SH-SY5Y (cell line): ENCODE measurements around the gene NUDT8.

Experiments used
- GATA2 ChIP-seq: IDR thresholded peaks from 2 replicates; pipeline ENCODE4 v1.6.1; 2011; ENCODE audit warnings: mild to moderate bottlenecking, low read depth, low read length
- GATA3 ChIP-seq: IDR thresholded peaks from 2 replicates; pipeline ENCODE4 v1.6.1; 2011; ENCODE audit warnings: low read depth, mild to moderate bottlenecking, low read length, moderate library complexity

NUDT8 gene

GRCh38 chr11:67628710-67629385 lies 889 bp downstream of the NUDT8 start:
- TF ChIP-seq GATA2 (no peak), GATA3 (no peak)

- TF ChIP-seq GATA2 (no peak), GATA3 (no peak)
Measured at GRCh38 chr11:67627812-67628624, 1.7 kb downstream of the NUDT8 start.

GRCh38 chr11:67627441-67627811 lies 2.3 kb downstream of the NUDT8 start:
- TF ChIP-seq GATA2, result no peak
- no peak for TF ChIP-seq GATA3

GRCh38 chr11:67626970-67627369 lies 2.8 kb downstream of the NUDT8 start:
- no peak for TF ChIP-seq GATA3
- TF ChIP-seq GATA2, result no peak

GRCh38 chr11:67617243-67617953 lies 12.3 kb downstream of the NUDT8 start:
- TF ChIP-seq GATA3 (no peak), GATA2 (no peak)

GRCh38 chr11:67616431-67617242 lies 13.1 kb downstream of the NUDT8 start:
- TF ChIP-seq GATA2, result no peak
- no peak for TF ChIP-seq GATA3

GRCh38 chr11:67615728-67616430 lies 13.9 kb downstream of the NUDT8 start:
- TF ChIP-seq GATA3, result no peak
- TF ChIP-seq GATA2, result no peak

GRCh38 chr11:67614730-67615714 lies 14.7 kb downstream of the NUDT8 start:
- TF ChIP-seq GATA2, result no peak
- TF ChIP-seq GATA3, result no peak

- TF ChIP-seq GATA3 (no peak), GATA2 (no peak)
Measured at GRCh38 chr11:67613960-67614715, 15.6 kb downstream of the NUDT8 start.

GRCh38 chr11:67613313-67613959 lies 16.3 kb downstream of the NUDT8 start:
- TF ChIP-seq GATA3, result no peak
- TF ChIP-seq GATA2, result no peak

GRCh38 chr11:67612751-67613150 lies 17.0 kb downstream of the NUDT8 start:
- TF ChIP-seq GATA3 (no peak), GATA2 (no peak)
